Central memory CD4-positive, alpha-beta T cell (primary cell): ENCODE measurements around the gene PLG.
"Not testable (repeated sequence)": the region's sequence is repeated elsewhere in the genome, so short reads cannot be mapped to it uniquely, and the experiment has no call there.

ENCODE experiments used
- DNase-seq: peaks from one replicate; pipeline ENCODE4 v3.0.0; 2022

The PLG gene

GRCh38 chr6:160780656-160781055, 78.6 kb downstream of the PLG start:
- not testable (repeated sequence) for DNase-seq

GRCh38 chr6:160781298-160781697, 79.3 kb downstream of the PLG start:
- no peak for DNase-seq

GRCh38 chr6:160782228-160782627, 80.2 kb downstream of the PLG start:
- DNase-seq: no peak

- DNase-seq: no peak
Observed at GRCh38 chr6:160783741-160784140, 81.7 kb downstream of the PLG start.

DNA sequence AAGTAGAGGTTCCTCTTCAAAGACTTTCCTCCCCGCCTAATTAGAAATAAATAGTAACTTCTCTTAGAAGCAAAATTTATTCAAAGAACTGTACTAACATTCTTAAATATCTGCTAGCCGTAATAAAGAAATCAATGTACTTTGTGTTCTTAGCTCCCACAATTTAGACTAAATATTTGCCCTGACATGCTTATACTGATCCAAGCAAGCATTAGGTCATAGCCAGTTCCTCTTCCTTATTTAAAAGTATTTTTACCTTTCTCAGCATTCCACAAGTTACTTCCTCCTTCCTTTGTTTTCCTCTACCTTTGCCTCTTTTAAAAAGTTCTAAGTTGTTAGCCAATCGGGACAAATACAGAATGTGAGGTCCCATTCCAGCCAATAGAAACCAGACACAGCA, 86.1 kb downstream of the PLG start:
- not testable (repeated sequence) for DNase-seq

DNA sequence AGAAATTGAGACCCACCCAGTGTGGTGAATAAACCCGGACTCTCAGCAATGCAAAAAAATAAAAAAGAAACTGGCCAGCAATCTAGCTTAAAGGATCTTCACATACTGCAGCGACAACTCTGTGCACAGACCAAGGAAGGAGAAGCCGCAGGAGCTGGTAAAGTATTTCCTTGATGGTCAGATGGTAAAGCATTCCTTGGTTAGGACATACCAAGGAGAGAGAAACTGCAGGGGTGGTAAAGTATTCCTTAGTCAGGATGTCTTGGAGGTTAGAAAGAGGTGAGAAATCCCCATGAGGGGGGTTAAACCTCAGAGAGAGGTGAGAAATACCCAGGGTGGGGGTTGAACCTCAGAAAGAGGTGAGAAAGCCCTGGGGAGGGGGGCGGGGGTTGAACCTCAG, 86.8 kb downstream of the PLG start:
- DNase-seq: no peak

GRCh38 chr6:160789263-160790027, 87.4 kb downstream of the PLG start:
- DNase-seq: no peak

DNA sequence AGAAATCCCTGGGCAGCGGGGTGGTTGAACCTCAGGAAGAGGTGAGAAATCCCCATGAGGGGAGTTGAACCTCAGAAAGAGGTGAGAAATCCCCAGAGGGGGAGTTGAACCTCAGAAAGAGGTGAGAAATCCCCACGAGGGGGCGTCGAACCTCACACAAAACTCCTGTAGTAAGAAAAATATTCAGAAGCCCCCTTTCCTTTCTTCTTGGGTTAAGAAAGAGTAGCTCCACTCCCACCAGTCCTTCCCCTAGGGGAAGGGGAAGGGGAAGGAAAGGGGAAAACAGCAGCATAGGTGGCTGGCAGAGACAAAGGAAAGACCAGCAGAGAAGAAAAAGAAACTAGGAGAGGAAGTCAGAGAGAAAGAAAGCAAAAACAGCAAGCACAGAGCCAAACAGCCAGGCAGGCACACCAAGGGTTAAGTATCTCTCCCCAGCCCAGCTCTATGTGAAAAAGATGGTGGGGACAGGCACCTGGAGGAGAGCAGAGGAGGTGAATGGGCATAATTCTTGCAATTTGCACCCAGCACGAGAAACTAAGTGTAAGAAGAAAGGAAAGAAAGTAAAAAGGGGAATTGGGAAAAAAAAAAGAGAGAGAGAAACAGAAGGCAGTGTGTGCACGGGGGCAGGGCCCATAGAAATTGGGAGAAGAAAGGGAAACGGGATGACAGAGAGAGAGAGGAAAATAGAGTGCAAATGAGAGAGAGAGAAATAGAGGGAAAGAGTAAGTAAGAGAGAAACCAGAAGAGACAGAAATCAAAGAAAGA, 88.2 kb downstream of the PLG start:
- no peak for DNase-seq

- DNase-seq: no peak
Observed at GRCh38 chr6:160791459-160791858, 89.4 kb downstream of the PLG start.

- DNase-seq: no peak
Observed at GRCh38 chr6:160791981-160792418, 90.0 kb downstream of the PLG start.

- no peak for DNase-seq
Observed at GRCh38 chr6:160792708-160793107, 90.7 kb downstream of the PLG start.

DNA sequence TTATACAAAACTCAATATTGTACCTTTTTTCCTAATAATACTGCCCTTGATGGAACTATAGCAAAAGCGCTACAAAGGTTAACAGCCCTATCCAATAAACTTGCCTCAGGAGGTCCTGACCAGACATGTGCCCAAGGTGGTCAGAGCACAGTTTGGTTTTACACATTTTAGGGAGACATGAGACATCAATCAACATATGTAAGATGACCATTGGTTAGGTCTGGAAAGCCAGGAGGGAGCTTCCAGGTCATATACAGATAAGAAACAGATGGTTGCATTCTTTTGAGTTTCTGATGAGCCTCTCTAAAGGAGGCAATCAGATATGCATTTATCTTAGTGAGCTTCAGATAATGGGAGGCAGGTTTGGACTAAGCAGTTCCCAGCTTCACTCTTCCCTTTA, 91.6 kb downstream of the PLG start:
- no peak for DNase-seq

DNA sequence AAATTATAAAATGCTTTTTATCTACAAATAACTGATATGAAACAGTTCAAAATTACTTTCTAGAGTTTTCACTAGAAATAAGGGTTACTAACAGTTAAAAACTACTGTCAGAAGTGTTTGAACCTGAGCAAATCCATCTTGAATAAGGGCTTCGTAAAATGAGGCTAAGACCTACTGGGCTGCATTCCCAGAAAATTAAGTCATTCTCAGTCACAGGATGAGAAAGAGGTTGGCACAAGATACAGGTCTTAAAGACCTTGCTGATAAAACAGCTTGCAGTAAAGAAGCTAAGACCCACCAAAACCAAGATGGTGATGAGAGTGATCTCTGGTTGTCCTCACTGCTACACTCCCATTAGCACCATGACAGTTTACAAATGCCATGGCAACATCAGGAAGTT, 93.7 kb downstream of the PLG start:
- DNase-seq: no peak

GRCh38 chr6:160798625-160799024, 96.6 kb downstream of the PLG start:
- no peak for DNase-seq

DNA sequence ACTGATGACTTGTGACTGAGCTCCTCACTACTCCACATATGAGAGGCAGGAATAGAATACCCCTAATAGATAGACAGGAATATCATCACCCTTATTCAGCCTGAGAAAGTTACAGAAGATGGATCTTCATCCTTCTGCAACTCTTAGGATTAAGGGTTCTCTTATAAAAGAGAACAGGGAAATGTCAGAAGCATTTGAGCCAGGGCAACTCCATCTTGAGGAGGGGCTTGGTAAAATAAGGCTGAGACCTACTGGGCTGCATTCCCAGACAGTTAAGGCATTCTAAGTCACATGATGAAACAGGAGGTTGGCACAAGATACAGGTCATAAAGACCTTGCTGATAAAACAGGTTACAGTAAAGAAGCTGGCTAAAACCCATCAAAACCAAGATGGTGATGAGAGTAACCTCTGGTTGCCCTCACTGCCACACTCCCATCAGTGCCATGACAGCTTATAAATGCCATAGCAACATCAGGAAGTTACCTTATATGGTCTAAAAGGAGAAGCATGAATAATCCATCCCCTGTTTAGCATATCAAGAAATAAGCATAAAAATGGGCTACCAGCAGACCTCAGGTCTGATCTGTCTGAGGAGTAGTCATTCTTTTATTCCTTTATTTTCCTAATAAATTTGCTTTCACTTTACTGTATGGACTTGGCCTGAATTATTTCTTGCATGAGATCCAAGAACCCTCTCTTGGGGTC, 97.9 kb downstream of the PLG start:
- DNase-seq: no peak

GRCh38 chr6:160801418-160801817, 99.4 kb downstream of the PLG start:
- no peak for DNase-seq

DNA sequence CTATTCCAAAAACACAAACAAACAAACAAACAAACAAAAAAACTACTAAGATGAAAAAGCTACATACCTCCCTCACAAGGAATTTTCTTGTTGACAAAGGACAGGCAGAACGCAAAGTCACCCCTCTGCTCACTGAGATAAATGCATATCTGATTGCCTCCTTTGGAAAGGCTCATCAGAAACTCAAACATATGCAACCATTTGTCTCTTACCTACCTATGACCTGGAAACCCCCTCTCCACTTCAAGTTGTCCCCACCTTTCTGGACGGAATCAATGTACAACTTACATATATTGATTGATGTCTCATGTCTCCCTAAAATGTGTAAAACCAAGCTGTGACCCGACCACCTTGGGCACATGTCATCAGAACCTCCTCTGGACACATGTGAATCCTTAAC, 100.0 kb downstream of the PLG start:
- DNase-seq: not testable (repeated sequence)
